G401.6 (cell line): ENCODE data around the gene MRAP.
"Not testable (repeated sequence)": the region's sequence is repeated elsewhere in the genome, so short reads cannot be mapped to it uniquely, and the experiment has no call there.

ENCODE experiments used
- FAIRE-seq: peaks from 2 replicates; lab custom pipeline; 2012; peaks lifted over from hg19 to GRCh38; lab: Jason Lieb, UNC

Gene MRAP

GRCh38 chr21:32298658-32299081, at the start of gene MRAP:
Gene MRAP (plus strand): TSS chr21:32298855. CDS start chr21:32298972, 117 bp downstream.
- no peak for FAIRE-seq

GRCh38 chr21:32249511-32250280, 49.0 kb upstream of the MRAP start:
- FAIRE-seq = no peak

GRCh38 chr21:32252136-32252535, 46.5 kb upstream of the MRAP start:
- FAIRE-seq = no peak

- FAIRE-seq = no peak
Observed at GRCh38 chr21:32253215-32253641, 45.4 kb upstream of the MRAP start.

GRCh38 chr21:32256251-32256650, 42.4 kb upstream of the MRAP start:
- no peak for FAIRE-seq

GRCh38 chr21:32256873-32257620, 41.6 kb upstream of the MRAP start:
- FAIRE-seq = no peak

GRCh38 chr21:32257962-32258785, 40.5 kb upstream of the MRAP start:
- FAIRE-seq = peak; percentile 75

GRCh38 chr21:32258786-32259048, 39.9 kb upstream of the MRAP start:
- FAIRE-seq = not testable (repeated sequence)

- no peak for FAIRE-seq
Observed at GRCh38 chr21:32260130-32260529, 38.5 kb upstream of the MRAP start.

- FAIRE-seq = no peak
Observed at GRCh38 chr21:32261929-32262328, 36.7 kb upstream of the MRAP start.

- not testable (repeated sequence) for FAIRE-seq
Observed at GRCh38 chr21:32265321-32265720, 33.3 kb upstream of the MRAP start.

GRCh38 chr21:32270748-32271147, 27.9 kb upstream of the MRAP start:
- no peak for FAIRE-seq

- no peak for FAIRE-seq
Observed at GRCh38 chr21:32276671-32277070, 22.0 kb upstream of the MRAP start.

- no peak for FAIRE-seq
Observed at GRCh38 chr21:32278103-32278502, 20.6 kb upstream of the MRAP start.

GRCh38 chr21:32278518-32279376, 19.9 kb upstream of the MRAP start, which contains the start of gene MIS18A:
Gene MIS18A (minus strand): TSS chr21:32279049. CDS start chr21:32279014, 35 bp downstream.
- FAIRE-seq = peak; percentile 83

- FAIRE-seq = no peak
Observed at GRCh38 chr21:32279377-32279680, 19.3 kb upstream of the MRAP start.

GRCh38 chr21:32281531-32281930, 17.1 kb upstream of the MRAP start:
- FAIRE-seq = no peak

- no peak for FAIRE-seq
Observed at GRCh38 chr21:32282992-32283391, 15.7 kb upstream of the MRAP start.

GRCh38 chr21:32285476-32285875, 13.2 kb upstream of the MRAP start:
- FAIRE-seq = no peak

- FAIRE-seq = no peak
Observed at GRCh38 chr21:32297449-32297848, 1.2 kb upstream of the MRAP start.

- no peak for FAIRE-seq
Observed at GRCh38 chr21:32298148-32298559, 501 bp upstream of the MRAP start.

GRCh38 chr21:32299695-32300094, 1.0 kb downstream of the MRAP start:
- no peak for FAIRE-seq
